ENCODE results near the gene ERICH4.

DNA sequence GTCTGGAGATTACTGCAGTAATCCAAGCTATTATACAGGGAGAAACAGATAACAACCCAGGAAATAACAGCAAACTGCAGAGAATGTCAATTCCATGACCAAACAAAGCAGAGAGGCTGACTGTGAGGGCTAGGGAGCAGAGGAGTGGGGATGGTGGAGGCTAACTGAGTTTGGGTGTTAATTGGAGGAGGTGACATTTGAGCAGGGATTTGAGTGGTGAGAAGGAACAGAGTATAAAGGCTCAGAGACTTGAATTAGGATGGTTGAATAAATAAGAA, 6.3 kb upstream of the ERICH4 start:
- TF ChIP-seq, protein P1, sequence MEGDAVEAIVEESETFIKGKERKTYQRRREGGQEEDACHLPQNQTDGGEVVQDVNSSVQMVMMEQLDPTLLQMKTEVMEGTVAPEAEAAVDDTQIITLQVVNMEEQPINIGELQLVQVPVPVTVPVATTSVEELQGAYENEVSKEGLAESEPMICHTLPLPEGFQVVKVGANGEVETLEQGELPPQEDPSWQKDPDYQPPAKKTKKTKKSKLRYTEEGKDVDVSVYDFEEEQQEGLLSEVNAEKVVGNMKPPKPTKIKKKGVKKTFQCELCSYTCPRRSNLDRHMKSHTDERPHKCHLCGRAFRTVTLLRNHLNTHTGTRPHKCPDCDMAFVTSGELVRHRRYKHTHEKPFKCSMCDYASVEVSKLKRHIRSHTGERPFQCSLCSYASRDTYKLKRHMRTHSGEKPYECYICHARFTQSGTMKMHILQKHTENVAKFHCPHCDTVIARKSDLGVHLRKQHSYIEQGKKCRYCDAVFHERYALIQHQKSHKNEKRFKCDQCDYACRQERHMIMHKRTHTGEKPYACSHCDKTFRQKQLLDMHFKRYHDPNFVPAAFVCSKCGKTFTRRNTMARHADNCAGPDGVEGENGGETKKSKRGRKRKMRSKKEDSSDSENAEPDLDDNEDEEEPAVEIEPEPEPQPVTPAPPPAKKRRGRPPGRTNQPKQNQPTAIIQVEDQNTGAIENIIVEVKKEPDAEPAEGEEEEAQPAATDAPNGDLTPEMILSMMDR (conservative IDR thresholded peaks at IDR 0.05; ENCODE audit: low read depth, low read length) = no peak
- TF ChIP-seq CHD1 (IDR thresholded peaks at IDR 0.05; ENCODE audit: low read depth, low read length) (no peak), CEBPB (IDR thresholded peaks at IDR 0.05; ENCODE audit: low read depth, low read length) (no peak), POLR2A (IDR thresholded peaks at IDR 0.05; ENCODE audit: low read depth, low read length) (no peak), RAD21 (IDR thresholded peaks at IDR 0.05; ENCODE audit: low read length) (no peak), RCOR1 (IDR thresholded peaks at IDR 0.05; ENCODE audit: insufficient replicate concordance, low read length) (no peak)
- TF ChIP-seq, protein P2, sequence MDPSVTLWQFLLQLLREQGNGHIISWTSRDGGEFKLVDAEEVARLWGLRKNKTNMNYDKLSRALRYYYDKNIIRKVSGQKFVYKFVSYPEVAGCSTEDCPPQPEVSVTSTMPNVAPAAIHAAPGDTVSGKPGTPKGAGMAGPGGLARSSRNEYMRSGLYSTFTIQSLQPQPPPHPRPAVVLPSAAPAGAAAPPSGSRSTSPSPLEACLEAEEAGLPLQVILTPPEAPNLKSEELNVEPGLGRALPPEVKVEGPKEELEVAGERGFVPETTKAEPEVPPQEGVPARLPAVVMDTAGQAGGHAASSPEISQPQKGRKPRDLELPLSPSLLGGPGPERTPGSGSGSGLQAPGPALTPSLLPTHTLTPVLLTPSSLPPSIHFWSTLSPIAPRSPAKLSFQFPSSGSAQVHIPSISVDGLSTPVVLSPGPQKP (IDR thresholded peaks at IDR 0.05; ENCODE audit: borderline replicate concordance, low read depth, low read length) = no peak
- TF ChIP-seq, protein P3, sequence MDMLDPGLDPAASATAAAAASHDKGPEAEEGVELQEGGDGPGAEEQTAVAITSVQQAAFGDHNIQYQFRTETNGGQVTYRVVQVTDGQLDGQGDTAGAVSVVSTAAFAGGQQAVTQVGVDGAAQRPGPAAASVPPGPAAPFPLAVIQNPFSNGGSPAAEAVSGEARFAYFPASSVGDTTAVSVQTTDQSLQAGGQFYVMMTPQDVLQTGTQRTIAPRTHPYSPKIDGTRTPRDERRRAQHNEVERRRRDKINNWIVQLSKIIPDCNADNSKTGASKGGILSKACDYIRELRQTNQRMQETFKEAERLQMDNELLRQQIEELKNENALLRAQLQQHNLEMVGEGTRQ (IDR thresholded peaks at IDR 0.05; ENCODE audit: low read depth, low read length) = no peak
